Sigmoid colon (tissue), 4 donors: Measurements from ENCODE around the gene PDE6D.

ENCODE experiments used
- CTCF ChIP-seq, 4 experiments: fragments of 450-650 bp in 3 of 4; fragments of 200-600 bp in 1 of 4; IDR thresholded peaks; one replicate each; pipeline ENCODE4 v1.5.1; 2016 to 2019; ENCODE audit warnings: antibody characterized with exemption in 4 of 4, mild to moderate bottlenecking in 3 of 4, moderate library complexity in 2 of 4
- EP300 ChIP-seq, 4 donors: sonication (generic); formaldehyde crosslinking; IDR thresholded peaks; one replicate each; pipeline ENCODE4 v1.6.1; 2017; ENCODE audit warnings: antibody characterized with exemption in 4 of 4
- POLR2AphosphoS5 ChIP-seq, 4 donors: sonication (generic); formaldehyde crosslinking; IDR thresholded peaks; one replicate each; pipeline ENCODE4 v1.6.1; 2017; ENCODE audit warnings: antibody characterized with exemption in 4 of 4

- TF ChIP-seq EP300 (IDR thresholded peaks at IDR 0.05) (no peak), CTCF (IDR thresholded peaks at IDR 0.05) (no peak), POLR2AphosphoS5 (IDR thresholded peaks at IDR 0.05) (no peak)
Measured at GRCh38 chr2:231764760-231765159, 16.3 kb downstream of the PDE6D start.
